Measurements from ENCODE around the gene CDC25A. TPM values are rescaled to one million over a fixed set of nuclear protein-coding genes. Genes with fewer than 3 reads are reported as not detected.
"Not testable (repeated sequence)": the region's sequence is repeated elsewhere in the genome, so short reads cannot be mapped to it uniquely, and the experiment has no call there.

CDC25A gene
- total RNA-seq, 4 donors from 2014 or later: 0.40 to 1.7 TPM; not detected in 2

- ATAC-seq: peak; percentile 32
- H3K4me3 ChIP-seq: no peak overlapping the region
- H3K4me1 ChIP-seq: peaks cover 0 to 33% (median 19%) of the 10 kb centered on the region in 3 donors
- H3K9me3 ChIP-seq: no peaks in the 10 kb centered on the region
- H3K27ac ChIP-seq: peak overlapping the region in 3 of 4 donors; percentile 62 to 72 (median 72)
- no peaks in the 10 kb centered on the region for H3K27me3 ChIP-seq
- 80% methylated on average over 1 of the region's 3 CpGs; no CpG with 5 or more reads in 1 of the 2 donors for WGBS, 2 donors (ENCODE audit: low coverage in 1 of 2)
- TF ChIP-seq POLR2A (IDR thresholded peaks at IDR 0.05): no peak
- no peak for TF ChIP-seq CTCF (IDR thresholded peaks at IDR 0.05)
- TF ChIP-seq POLR2AphosphoS5 (IDR thresholded peaks at IDR 0.05): no peak
- TF ChIP-seq EP300 (IDR thresholded peaks at IDR 0.05): no peak
- no peaks in the 10 kb centered on the region for H3K36me3 ChIP-seq
Observed at GRCh38 chr3:48215019-48215418, 26.8 kb upstream of the CDC25A start.

- no peaks in the 10 kb centered on the region for H3K36me3 ChIP-seq
- no peak overlapping the region for H3K4me3 ChIP-seq
- no peaks in the 10 kb centered on the region for H3K9me3 ChIP-seq
- TF ChIP-seq EP300 (IDR thresholded peaks at IDR 0.05): no peak
- TF ChIP-seq POLR2AphosphoS5 (IDR thresholded peaks at IDR 0.05): no peak
- TF ChIP-seq POLR2A (IDR thresholded peaks at IDR 0.05): no peak
- no peak for TF ChIP-seq CTCF (IDR thresholded peaks at IDR 0.05)
- H3K4me1 ChIP-seq: peaks cover 0 to 33% (median 19%) of the 10 kb centered on the region in 3 donors
- H3K27ac ChIP-seq: no peak overlapping the region
- H3K27me3 ChIP-seq: no peaks in the 10 kb centered on the region
- WGBS, 2 donors (ENCODE audit: low coverage in 1 of 2): no CpG with 5 or more reads among the region's 3 CpGs
- no peak for ATAC-seq
Observed at GRCh38 chr3:48214225-48214624, 26.0 kb upstream of the CDC25A start.

DNA sequence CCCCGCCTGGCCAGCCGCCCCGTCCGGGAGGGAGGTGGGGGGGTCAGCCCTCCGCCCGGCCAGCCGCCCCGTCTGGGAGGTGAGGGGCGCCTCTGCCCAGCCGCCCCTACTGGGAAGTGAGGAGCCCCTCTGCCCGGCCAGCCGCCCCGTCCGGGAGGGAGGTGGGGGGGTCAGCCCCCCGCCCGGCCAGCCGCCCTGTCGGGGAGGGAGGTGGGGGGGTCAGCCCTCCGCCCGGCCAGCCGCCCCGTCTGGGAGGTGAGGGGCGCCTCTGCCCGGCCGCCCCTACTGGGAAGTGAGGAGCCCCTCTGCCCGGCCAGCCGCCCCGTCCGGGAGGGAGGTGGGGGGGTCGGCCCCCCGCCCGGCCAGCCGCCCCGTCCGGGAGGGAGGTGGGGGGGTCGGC lies 23.6 kb upstream of the CDC25A start:
- not testable (repeated sequence) for H3K36me3 ChIP-seq, H3K27me3 ChIP-seq, H3K9me3 ChIP-seq, H3K4me3 ChIP-seq, ATAC-seq, H3K27ac ChIP-seq
- WGBS, 2 donors (ENCODE audit: low coverage in 1 of 2): no CpG with 5 or more reads among the region's 36 CpGs
- H3K4me1 ChIP-seq: peaks cover 0 to 30% (median 18%) of the 10 kb centered on the region in 3 donors

GRCh38 chr3:48210534-48210933 lies 22.3 kb upstream of the CDC25A start:
- not testable (repeated sequence) for H3K27ac ChIP-seq, H3K27me3 ChIP-seq, H3K4me3 ChIP-seq, H3K36me3 ChIP-seq, H3K9me3 ChIP-seq, ATAC-seq
- H3K4me1 ChIP-seq: peaks cover 0 to 18% (median 7%) of the 10 kb centered on the region in 3 donors
- WGBS, 2 donors (ENCODE audit: low coverage in 1 of 2): no CpG with 5 or more reads among the region's 48 CpGs

DNA sequence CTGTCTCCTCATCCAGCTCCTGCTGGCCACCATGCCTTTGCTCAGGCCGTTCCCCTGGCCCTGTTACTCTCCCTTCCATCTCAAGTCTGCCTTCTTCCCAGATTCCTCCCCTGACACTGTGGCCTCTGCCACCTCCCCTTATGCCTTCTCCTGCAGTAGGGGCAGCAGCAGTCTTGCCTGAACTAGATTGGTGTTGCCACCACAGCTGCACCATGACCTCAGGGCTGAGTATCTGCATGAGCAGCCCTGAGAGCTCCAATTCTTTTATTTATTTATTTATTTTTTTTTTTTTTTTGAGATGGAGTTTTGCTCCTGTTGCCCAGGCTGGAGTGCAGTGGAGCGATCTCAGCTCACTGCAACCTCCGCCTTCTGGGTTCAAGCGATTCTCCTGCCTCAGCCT lies 21.2 kb upstream of the CDC25A start:
- Histone ChIP-seq H3K4me3 (no peak overlapping the region), H3K27me3 (no peaks in the 10 kb centered on the region), H3K36me3 (no peaks in the 10 kb centered on the region), H3K27ac (no peak overlapping the region), H3K4me1 (peaks cover 0 to 7% (median 0%) of the 10 kb centered on the region in 3 donors), H3K9me3 (no peaks in the 10 kb centered on the region)
- ATAC-seq: no peak
- no peak for TF ChIP-seq CTCF (IDR thresholded peaks at IDR 0.05)
- no peak for TF ChIP-seq EP300 (IDR thresholded peaks at IDR 0.05)
- no peak for TF ChIP-seq POLR2A (IDR thresholded peaks at IDR 0.05)
- no peak for TF ChIP-seq POLR2AphosphoS5 (IDR thresholded peaks at IDR 0.05)
- WGBS, 2 donors (ENCODE audit: low coverage in 1 of 2): 96 to 100% methylated on average over 3 of the region's 4 CpGs

DNA sequence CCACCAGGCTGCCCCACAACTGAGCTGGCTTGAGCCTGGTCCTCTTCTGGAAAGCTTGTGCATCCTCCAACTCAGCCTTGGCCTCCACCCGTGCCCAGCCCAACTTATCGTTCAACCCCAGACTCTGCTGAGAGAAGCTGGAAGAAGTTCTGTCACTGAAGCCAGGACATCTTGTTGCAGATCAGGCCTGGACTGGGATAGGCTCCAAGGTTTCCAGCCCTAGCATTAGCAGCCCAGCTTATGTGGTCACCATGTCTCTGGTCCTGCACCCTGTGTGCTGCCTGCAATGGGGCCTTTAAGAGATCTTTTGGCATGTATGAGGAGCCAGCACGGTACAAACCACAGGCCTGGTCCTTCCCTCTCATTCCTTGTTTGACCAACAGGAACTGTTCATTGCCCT lies 19.9 kb upstream of the CDC25A start:
- peaks cover 0 to 4% (median 0%) of the 10 kb centered on the region in 3 donors for H3K4me1 ChIP-seq
- no peak overlapping the region for H3K4me3 ChIP-seq
- H3K27me3 ChIP-seq: no peaks in the 10 kb centered on the region
- H3K36me3 ChIP-seq: no peaks in the 10 kb centered on the region
- WGBS, 2 donors (ENCODE audit: low coverage in 1 of 2): no CpG with 5 or more reads among the region's 3 CpGs
- TF ChIP-seq EP300 (IDR thresholded peaks at IDR 0.05) (no peak), POLR2AphosphoS5 (IDR thresholded peaks at IDR 0.05) (no peak), POLR2A (IDR thresholded peaks at IDR 0.05) (no peak), CTCF (IDR thresholded peaks at IDR 0.05) (no peak)
- no peak overlapping the region for H3K27ac ChIP-seq
- no peak for ATAC-seq
- H3K9me3 ChIP-seq: no peaks in the 10 kb centered on the region
